OCI-LY1 (cell line): ENCODE data around the gene EDEM3.

ENCODE experiments used
- CTCF ChIP-seq: fragments of 200-600 bp; sonication (generic), shearing (Covaris generic); IDR thresholded peaks from 2 replicates; pipeline ENCODE4 v1.5.1; 2017; ENCODE audit warnings: mild to moderate bottlenecking, antibody characterized with exemption, low read length, moderate library complexity, mixed read lengths
- EZH2 ChIP-seq: fragments of 200-600 bp; sonication (generic), shearing (Covaris generic); IDR thresholded peaks from 2 replicates; pipeline ENCODE4 v1.8.0; 2017; ENCODE audit warnings: borderline replicate concordance, mixed run types, mild to moderate bottlenecking, antibody characterized with exemption, low read length, moderate library complexity, mixed read lengths

GRCh38 chr1:184643661-184644060 lies 111.0 kb downstream of the EDEM3 start:
- TF ChIP-seq CTCF (no peak), EZH2 (no peak)
